DMS 273 treated with DMSO at 0.1 percent for 48 hours (cell line): Measurements from ENCODE around the gene DUSP8.
"Not testable (repeated sequence)": the region's sequence is repeated elsewhere in the genome, so short reads cannot be mapped to it uniquely, and the experiment has no call there.

Experiments
- DNase-seq: peaks from one replicate; lab custom pipeline; 2025; lab: John Stamatoyannopoulos, UW

The DUSP8 gene

DNA sequence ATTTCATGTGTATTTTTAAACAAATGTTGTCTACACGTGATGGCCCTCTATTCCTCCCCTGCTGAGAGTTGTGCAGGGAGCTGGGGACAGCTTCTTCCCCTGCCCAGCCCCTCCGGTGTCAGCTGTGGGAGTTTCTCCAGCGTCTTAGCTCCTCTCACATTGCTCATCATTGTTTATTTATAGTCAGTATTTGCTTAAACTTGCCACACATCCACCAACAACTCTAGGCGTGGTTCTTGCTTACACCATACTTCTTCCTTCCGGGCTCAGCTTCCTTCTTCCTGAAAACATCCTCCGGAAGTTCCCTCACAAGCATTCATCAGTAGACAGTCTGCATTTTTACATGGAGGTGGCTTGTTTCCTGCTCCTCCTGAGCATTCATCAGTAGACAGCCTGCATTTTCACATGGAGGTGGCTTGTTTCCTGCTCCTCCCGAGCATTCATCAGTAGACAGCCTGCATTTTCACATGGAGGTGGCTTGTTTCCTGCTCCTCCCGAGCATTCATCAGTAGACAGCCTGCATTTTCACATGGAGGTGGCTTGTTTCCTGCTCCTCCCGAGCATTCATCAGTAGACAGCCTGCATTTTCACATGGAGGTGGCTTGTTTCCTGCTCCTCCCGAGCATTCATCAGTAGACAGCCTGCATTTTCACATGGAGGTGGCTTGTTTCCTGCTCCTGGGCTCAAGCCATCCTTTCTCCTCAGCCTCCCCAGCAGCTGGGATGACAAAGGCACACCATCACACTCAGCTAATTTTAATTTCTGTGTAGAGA lies 17.3 kb upstream of the DUSP8 start:
- DNase-seq: not testable (repeated sequence)

DNA sequence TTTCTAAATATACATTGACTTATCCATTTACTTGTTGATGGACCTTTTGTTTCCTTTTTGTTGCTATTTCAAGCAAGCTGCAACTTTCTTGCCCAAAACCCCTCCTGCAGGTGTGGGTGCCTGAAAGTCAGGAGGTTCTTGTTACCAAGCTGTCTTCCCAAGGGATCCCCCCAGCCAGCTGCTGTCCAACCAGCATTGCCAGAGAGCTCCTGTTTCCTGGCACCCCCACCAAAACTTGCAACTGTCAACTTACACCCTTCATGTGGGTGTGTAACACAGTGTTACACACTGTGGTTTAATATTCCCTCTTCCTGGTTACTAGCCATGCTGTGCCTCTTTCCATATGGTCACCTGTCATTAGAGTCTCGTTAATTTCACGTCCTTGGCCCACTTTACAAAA lies 14.6 kb upstream of the DUSP8 start:
- DNase-seq: no peak

DNA sequence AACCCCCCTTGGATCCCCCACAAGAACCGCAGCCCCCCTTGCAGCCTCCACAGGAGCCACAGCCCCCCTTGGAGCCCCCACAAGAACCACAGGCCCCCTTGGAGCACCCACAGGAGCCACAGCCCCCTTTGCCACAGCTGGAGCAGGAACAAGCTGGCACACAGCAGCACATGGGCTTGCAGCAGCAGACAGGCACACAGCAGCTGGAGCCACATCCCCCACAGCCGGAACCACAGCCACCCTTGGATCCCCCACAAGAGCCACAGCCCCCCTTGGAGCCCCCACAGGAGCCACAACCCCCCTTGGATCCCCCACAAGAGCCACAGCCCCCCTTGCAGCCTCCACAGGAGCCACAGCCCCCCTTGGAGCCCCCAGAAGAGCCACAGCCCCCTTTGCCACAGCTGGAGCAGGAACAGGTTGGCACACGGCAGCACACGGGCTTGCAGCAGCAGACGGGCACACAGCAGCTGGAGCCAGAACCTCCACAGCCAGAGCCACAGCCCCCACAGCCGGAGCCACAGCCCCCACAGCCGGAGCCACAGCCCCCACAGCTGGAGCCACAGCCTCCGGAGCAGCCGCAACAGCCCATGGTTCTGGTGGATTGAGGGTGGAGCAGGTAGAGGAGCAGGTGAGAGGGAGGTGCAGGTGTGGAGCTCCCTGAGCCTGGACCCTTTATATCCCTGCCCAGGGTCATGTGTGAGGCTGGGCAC lies 12.7 kb upstream of the DUSP8 start, which contains the start of gene KRTAP5-1:
Gene KRTAP5-1, minus strand, starts transcription at position 623 of the 710 bp plus-strand sequence. Its CDS starts 34 bp downstream, at position 589.
- not testable (repeated sequence) for DNase-seq

DNA sequence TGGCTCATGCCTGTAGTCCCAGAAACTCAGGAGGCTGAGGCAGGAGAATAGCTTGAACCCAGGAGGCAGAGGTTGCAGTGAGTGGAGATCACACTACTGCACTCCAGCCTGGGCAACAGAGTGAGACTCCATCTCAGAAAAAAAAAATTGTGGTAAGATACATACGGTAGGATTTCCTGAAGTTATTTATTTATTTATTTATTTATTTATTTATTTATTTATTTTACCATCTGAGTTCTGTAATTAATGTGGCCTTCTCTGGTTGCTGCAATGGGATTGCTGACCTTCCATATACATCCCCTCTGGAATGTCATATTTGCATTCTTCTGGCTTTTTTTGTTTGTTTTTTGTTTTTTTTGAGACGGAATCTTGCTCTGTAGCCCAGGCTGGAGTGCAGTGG lies 10.8 kb upstream of the DUSP8 start:
- not testable (repeated sequence) for DNase-seq

DNA sequence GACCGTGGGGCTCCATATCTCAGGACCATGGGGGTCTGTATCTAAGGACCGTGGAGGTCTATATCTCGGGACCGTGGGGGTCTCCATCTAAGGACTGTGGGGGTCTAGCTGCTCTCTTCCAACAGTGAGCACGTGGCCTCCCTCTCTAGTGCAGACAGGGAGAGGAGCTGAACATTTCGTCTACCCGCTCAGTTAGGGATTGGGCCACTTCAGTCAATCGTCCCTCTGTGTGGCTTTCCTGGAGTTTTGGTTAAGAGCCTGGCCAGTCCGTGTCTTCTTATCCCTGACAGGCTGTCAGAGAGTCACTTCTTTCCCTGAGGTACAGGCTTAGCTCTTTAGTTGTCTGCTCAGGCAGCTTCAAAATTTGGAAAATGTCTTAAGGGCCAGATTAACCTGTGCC lies 9.9 kb upstream of the DUSP8 start:
- DNase-seq: no peak

DNA sequence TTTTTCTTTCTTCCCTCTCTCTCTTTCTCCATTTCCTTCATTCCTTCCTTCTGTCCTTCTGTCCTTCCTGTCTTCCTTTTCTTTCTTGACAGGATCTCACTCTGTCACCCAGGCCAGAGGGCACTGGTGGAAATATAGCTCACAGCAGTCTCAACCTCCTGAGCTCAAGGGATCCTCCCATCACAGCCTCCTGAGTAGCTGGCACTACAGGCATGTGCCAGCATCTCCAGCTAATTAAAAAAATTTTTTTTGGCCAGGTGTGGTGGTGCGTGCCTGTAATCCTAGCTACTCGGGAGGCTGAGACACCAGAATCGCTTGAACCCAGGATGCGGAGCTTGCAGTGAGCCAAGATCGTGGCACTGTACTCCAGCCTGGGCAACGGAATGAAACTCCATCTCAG lies 4.8 kb upstream of the DUSP8 start:
- no peak for DNase-seq

DNA sequence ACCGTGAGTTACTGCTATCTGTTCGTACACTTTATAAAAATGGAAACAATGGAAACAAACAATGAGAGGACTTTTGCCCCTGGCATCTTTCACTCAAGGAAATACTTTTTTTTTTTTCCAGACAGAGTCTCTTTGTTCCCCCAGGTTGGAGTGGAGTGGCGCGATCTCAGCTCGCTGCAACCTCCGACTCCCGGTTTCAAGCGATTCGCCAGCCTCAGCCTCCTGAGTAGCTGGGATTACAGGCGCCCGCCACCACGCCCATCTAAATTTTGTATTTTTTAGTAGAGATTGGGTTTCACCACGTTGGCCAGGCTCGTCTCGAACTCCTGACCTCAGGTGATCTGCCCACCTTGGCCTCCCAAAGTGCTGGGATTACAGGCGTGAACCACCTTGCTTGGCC lies 3.7 kb upstream of the DUSP8 start:
- not testable (repeated sequence) for DNase-seq

DNA sequence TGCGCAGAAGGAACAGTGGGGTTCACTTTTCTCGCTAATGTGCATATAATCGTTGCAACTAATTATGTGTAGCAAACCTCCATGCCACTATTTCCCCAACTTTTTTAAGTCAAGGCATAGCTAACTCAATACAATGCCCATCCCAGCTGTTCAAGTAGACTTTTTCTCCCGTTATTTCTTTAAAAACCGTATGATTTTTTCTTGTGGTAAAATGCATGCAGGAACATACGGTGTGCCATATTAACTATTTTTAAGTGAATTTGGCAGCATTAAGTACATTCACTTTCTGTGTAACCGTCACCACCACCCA lies 2.8 kb upstream of the DUSP8 start:
- no peak for DNase-seq

DNA sequence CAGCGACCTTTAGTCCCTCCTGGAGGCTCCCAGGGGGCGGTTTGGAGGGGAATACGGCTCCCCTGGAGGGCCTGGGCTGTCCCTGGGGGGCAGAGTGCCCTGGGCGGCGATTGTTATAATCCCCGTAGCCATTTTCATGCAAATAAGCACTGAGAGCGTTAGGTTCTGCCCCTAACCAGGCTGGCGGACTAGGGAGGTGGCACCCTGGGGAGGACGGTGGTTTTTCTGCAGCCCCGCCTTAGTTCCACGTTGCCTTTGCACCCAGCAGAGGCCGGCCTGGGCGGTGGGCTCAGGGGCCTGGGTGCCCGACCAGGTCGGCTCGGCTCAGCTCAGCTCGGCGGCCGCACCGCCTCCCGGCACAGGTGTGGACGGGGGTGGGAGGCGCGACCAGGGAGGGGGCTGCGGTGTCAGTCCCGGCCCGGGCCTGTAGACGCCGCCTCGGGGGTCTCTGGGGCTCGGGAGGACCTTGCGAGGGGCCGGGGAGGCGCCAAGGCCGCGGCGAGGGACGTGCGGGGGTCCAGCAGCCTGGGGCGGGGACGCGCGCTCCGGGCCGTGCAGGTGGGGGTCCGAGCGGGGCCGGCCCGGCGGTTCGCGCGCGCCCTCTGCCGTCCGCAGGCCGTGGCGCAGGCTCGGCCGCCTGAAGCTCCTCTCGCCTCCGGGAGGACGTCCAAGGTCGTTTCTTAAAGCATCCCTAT lies 2.3 kb upstream of the DUSP8 start:
- DNase-seq: no peak

DNA sequence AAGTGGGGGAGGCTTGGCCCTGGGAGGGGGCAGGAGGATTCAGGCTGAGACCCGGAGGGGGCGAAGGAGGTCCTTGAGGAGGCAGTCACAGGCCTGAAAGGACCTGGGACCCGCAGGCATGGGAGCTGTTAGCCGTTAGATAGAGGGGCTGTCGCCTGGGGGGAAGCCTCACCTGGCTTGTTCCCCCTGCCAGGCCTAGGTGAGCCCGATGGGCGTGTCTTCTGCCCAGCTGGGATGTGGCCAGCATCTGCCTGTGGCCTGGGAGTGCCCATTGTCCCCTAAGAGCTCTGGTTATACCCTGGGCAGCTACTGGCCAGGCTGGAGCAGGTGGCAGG lies 1.8 kb upstream of the DUSP8 start:
- no peak for DNase-seq

DNA sequence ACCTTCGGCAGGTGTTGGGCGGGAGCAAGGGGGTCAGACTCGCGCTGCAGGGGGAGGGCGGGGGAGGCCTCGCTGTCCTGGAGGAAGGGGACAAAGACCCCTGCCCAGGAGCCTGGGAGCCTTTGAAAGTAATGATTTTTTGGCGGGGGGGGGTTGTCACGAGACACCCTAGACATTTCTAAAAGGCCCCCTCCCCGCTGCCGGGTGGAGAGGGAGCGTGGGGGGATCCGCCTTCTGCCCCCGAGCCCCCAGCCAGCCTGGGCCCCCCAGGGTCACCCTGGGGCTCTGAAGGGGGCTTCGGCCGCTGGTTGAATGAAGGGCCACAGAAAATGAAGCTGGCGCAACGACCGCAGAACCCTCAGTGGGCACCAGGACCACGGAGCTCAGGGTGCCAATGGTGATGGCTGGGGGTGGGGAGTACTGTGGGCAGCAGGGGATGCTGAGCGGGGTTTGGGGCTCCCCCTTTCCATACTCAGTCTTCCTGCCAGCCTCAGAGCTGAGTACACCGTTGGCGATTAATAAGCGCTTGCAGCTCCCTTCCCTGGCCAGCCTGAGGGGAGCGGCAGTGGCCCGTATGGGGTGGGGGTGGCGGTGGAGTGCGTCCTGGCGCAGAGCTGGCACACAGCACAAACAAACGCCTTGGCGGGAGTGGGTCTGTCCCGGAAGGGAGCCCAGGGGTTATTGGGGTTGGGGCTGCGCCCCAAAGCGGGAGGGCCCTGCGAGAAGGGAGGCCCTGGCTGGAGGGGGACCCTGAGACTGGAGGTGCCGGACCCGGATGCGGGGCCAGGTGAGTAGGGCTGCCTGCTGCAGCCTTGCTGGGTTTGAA lies 1.2 kb upstream of the DUSP8 start:
- DNase-seq: no peak

DNA sequence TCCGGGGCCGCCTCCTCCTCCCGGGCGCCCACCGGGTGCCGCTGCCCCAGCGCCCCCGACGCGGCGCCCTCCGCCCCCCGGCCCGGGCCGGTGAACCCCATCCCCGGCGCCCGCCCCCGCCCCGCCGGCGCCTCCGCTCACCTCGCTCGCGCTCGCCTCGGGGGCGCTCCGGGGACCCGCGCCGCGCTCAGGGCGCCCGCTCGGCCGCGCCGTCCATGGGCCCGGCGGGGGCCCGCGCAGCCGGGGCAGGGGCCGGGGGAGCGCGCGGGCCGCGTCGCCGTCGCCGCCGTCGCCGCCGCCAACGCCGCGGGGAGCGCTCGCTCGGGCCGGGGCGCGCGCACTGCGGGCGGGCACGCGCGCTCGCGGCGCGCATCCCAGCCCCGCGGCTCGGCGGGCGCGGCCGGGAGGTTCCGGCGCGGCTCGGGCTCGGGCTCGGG lies 293 bp downstream of the DUSP8 start:
- no peak for DNase-seq

DNA sequence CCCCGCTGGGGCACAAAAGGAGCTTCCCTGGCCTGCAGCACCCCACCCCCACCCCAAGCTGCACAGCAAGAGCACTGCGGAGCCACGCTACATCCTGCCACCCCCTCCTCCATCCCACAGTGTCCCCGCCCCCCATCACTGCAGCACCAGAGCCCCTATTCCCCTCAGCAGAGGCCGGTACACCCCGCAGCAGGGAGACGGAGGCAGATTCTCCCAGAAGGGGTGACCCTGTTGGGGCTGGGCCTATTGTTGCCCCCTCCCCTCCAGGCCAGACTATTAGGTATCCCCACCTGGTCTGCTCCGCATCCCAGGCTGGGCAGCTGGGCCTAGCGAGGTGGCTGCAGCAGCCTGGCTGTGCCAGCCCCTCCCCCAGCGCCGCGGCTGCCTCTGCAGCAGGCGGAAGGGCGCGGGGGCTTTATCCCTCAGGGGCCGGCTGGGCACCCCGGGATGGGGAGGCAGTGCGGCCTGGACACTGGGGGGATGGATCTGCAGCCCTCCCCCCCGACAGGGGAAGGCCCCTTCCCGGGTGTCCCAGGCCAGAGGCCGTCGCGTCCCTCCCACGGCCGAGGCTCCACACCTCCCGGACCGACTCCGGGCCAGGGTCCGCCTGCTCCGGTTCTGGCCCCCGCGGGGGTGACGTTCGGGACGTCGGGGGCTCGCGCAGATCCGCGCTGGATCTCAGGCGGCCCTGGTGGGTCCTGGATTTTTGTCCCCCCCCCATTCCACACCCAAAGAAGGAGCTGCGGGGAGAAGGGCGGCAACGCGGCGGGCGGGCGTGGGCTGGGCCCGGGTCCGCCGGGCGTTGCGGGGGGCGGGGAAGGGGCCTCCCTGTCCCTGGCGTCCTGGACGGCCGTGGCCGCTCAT lies 943 bp downstream of the DUSP8 start:
- no peak for DNase-seq

DNA sequence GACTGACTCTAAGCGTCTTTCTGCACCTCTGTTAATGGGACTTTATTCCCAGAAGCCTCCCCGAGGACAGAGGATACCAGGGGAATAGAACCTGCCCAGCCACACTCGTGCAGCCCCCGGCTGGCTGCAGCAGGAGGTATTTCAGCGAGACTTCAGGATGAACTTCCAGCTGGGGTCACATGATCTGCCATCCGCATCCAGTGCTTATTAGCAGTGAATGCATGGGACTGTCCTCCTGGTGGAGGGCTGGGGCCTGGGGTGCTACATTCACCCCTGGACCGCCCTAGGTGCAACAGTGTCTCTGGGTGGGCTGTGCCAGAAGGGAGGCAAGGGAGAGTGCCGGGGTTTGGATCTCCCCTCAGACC lies 1.6 kb downstream of the DUSP8 start:
- DNase-seq: no peak

DNA sequence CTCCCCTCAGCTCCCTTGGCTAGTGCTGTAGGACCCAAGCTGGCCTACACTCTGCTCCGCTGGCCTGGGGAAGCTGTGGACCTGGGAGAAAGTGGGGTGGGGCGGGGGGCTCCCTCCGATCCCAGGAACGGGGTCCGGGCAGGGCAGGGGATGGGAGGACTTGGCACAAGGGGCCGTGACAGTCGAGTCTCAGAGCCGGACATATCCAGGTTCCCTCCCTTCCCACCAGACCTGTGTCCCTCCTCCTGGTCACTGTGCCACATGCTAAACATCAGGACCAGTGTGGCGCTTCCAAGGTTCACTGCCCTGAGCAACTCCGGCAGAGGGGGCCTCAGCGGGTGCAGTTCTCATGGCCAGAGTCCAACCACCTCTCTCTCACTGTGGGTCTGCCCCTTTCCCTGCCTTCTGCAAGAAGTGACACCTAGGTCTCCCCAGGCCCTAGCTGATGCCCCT lies 2.0 kb downstream of the DUSP8 start:
- no peak for DNase-seq

DNA sequence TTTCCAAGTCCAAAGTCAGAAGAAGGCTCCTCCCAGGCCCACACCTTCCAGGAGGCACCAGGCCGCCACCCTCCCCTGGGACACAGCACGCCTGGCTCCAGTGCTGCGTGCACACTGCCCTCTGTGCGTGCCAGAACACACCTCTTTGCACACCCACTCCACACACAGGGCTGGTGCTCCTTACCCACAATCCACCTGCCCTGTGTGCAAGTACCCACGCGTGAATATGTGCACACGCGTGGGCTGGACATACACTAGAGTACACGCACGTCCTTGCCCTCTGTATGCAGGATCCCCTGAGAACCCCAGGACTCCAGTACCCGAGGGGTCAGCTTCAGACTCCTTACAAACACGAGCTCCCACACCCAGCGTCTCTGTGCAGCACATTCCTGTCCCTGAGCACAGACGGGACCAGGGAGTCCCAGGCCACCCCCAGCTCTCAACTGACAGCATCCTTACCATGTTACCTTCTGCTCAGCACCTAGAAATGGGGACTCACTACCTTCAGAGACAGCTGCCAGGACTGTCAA lies 2.8 kb downstream of the DUSP8 start:
- DNase-seq: no peak

DNA sequence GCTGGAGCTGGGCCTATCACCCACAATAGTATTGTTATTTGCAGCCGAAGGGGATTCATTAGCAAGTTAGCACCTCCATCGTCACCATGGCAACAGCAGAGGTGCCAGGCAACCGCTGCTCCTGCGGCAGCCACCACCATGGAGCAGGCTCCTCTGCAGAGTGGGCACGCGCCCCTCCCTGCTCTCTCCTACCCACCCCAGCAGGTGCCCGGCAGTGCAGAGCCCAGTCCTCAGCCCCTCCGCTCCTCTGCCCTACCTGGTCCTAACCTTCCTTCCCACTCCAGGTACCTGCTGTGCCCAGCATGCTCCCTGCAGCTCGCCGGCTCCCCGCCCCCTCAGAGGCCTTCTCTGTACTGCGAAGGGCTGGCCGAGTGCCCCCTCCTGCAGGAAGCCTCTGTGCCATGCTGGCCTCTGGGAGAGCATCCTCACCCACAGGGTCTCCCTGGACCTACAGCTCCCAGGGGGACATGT lies 3.6 kb downstream of the DUSP8 start:
- no peak for DNase-seq

DNA sequence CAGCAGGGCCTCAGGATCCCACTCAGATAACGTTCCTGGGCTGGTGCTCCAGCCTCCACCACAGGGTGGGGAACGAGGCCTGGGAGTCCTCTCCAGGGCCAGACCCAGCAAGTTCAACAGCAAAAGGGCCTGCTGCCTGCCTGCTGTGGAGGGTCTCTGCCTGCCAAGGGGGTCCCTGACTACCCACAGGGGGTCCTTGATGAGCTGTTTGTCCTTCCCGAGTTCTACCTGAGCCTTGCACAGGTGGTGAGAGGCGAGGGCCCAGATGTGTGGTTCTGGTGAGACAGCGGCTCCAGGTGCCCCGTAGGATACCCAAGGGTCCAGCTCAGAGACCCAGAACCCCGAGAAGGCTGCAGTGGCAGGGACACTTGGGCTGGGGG lies 4.4 kb downstream of the DUSP8 start:
- DNase-seq: no peak

DNA sequence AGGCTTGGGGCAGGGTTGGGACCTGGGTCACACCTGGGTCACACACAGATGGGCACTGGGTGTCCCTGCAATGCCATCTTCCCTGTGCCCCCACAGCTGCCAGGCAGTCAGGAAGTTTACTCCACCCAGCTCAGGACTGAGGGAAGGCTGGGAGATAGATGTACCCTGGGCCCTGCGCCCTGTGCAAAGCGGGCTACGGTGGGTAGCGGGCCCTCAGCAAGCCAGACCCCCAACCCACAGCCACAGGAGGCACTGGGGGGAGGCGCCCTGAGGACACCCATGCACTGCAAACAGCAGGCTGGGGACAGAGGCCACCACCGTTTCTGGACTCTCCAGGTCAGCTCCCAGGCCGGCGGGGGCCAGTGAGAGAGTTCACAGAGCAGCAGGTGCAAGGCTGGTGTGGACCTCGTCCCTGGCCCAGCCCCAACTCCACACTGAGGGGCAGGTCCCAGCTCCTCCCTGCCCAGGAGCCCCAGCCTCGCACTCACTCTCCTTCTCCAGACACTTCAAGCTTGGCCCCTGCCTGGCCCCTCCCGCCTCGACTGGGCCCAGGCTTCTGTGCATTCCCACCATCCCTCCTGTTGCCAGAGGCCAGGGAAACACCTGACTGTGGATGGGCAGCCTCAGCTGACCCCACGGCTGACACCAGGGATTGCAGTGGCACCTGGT lies 4.9 kb downstream of the DUSP8 start:
- no peak for DNase-seq

DNA sequence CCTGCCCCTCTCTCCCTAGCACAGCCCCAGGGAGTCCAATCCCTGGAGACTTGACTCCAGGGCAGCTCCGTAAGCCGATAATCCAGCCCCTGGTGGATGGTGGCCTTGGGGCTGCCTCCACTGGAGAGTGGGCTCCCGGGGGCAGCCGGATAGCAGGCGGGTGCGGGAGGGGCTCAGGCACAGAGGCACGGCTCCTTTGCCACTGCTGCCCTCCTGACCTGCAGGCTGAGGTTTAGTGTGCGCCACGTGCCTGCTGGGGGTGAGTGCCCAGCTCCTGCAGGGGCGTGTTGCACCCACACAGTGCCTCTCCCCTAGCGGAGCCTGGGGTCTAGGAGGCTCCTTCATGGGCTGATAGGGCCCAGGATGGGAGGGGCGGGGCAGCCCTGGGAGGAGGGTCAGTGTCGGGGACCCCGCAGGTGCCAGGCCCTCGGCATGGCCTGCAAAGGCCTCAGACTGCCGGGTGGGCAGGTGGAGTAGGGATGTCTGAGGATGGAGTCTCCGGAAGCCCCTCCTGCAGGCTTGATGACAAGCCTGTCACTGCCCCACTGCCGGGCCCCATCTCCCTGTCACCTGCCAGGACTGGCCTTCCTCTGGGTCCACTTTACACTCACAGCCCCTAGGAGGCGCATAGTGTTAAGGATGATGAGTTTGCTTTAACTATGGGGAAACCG lies 5.6 kb downstream of the DUSP8 start:
- DNase-seq: no peak
